Stimulated activated CD4-positive, alpha-beta T cell treated with anti-CD3 and anti-CD28 coated beads, TNF-alpha, amount 100 ng/mL, for 4 hours (primary cell): Measurements from ENCODE around the gene TES.
"Not testable (repeated sequence)": the region's sequence is repeated elsewhere in the genome, so short reads cannot be mapped to it uniquely, and the experiment has no call there.

Experiments used
- DNase-seq, 3 experiments: peaks; one replicate each; pipeline ENCODE4 v3.0.0-alpha.2; 2020; ENCODE audit warnings: low read depth in 3 of 3

The TES gene

DNA sequence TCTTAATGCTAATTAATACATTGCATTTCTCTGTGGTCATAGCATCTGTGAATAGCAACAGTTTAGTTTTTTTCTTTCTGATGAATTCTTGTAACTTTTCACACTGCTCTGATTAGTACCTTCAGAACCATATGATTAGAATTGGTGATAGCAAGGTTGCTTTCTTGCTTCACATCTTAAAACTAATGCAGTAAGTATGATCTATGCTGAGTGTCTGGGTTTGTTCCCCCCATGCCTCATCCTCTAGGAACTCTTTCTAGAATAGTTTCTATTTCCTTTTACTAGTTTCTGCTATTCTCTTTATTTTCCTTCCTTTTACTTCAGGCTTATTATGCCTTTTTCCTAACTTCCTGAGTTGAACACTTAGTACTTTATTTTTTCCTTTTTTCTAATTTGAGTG lies 32.4 kb downstream of the TES start:
- no peak for DNase-seq

- not testable (repeated sequence) for DNase-seq
Observed at GRCh38 chr7:116244803-116245202, 34.5 kb downstream of the TES start.

- DNase-seq = no peak
Observed at GRCh38 chr7:116246357-116246756, 36.0 kb downstream of the TES start.

GRCh38 chr7:116249969-116250553 lies 39.7 kb downstream of the TES start:
- no peak for DNase-seq

- DNase-seq = no peak
Observed at GRCh38 chr7:116251675-116252074, 41.3 kb downstream of the TES start.

GRCh38 chr7:116252249-116252648 lies 41.9 kb downstream of the TES start:
- DNase-seq = no peak

DNA sequence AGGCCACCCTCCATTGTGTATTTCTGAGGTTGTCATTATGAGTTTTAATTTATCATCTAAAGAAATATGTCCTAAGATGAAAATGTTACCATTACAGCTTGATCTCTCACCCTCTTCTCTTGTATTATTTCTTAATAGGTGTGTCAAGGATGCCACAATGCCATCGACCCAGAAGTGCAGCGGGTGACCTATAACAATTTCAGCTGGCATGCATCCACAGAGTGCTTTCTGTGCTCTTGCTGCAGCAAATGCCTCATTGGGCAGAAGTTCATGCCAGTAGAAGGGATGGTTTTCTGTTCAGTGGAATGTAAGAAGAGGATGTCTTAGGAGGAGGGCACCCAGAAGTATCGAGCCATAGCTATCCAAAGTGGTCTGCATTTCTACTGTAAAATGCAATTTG lies 46.8 kb downstream of the TES start:
- no peak for DNase-seq

DNA sequence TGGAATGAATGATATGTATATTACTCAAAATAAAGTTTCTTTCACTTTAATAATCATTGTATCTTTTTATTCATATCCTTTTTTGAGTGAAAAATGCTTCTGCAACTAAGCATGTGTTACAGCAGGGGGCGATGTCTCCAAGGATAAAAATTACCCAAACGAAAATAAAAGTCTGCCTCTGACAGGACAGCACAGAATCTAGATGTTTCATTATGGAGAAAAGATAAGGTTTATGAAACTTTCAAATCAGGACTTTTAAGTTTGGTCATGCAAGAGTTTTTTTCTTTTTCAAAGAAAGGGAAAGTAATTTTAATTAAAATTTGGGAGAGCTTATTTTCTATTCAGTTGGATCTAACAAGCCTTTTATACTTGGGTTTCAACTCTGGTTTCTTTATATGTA lies 48.4 kb downstream of the TES start:
- DNase-seq = peak in 1 of 3 experiments; percentile 18

GRCh38 chr7:116259156-116259870 lies 49.0 kb downstream of the TES start:
- DNase-seq = no peak

DNA sequence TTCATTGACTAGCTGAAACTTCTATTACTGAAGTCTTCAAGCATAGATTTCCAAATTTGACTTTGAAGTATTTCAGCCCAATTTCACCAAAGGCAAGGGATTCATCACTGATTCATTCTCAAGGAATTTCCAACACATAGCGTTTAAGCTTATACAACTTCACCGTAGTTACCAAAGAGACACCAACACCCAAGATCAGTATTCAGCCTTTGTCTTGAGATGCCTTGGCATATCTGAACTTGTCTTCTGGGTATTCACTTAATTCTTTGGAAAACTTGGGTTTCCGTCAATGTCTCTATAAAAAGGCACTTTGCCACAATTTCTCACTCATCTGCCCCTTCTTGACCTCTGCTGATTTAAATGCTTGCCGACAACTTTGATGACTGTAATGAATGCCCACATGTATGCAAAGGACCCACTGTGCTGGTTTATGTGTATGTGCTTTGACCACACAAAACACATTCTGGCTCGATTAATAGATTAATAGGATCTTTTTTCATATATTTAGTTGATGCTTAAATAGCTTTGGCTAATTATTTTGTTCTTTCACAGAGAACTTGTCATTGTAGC lies 49.6 kb downstream of the TES start:
- DNase-seq = no peak

GRCh38 chr7:116261904-116262303 lies 51.6 kb downstream of the TES start:
- no peak for DNase-seq

- no peak for DNase-seq
Observed at GRCh38 chr7:116265881-116266280, 55.5 kb downstream of the TES start.

- DNase-seq = no peak
Observed at GRCh38 chr7:116269466-116269865, 59.1 kb downstream of the TES start.

GRCh38 chr7:116271161-116271913 lies 61.0 kb downstream of the TES start:
- no peak for DNase-seq

DNA sequence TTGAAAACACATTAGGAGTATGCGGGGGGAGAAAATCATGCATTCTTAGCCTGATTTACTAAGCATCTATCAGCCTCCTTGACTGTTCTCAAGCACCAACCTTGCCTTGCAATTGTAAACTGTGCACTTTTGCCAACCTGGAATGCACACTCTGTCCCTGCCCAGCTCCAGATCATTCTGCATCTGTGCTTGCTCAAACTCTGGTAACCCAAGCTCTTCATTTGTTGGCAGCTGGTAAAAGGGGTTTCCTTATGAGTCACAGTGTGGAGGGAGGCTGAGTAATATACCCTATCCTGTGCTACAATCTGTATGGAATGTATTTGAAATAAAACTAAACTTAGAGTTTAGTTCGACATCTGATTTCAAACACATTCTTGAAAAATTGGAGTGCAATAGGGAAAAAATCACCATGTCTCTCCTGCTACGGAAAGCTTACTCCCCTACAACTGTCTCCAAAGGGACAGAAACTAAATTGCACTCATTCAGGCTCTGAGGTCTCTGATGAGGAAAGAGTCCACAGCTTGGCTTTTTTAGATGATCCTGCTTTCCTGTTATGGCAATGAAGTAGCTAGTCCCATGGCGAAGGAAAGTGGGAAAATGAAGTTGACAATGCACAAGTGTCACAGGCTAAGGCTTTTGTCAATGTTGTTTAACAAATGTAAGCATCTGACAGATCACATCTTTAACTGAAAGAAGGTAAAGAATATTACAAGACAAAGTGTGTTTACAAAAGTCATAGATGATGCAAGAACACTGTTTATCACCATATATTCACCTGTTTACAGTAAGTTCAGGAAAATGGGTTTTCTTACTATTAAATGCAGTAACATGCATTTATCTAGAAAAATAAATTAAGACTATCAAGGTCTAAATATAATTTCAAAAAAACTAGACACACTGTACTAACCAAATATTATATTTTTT lies 61.9 kb downstream of the TES start:
- no peak for DNase-seq

DNA sequence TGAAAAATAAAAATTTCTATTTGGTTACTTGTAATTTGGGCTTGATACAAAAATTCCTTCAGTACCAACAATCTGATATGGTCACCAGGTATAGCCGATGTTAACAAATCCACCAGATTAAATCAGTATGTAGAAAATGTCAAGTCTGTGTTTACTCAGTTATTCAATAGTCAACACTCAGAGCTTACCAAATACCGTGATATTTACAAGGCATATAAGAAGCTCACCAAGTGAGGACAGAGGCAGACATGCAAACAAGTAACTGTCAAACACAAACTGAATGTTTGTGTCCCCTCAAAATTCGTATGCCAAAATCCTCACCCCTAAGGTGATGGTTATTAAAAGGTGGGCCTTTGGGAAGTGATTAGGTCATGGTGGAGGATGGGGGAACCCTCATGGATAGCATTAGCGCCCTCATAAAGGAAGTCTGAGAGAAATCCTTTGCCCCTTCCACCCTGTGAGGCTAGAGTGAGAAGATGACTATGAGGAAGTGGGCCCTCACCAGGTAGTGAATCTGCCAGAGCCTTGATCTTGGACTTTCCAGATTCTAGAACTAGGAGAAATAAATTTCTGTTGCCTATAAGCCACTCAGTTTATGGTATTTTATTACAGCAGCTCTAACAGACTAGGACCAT lies 63.1 kb downstream of the TES start:
- DNase-seq = no peak

GRCh38 chr7:116273918-116274301 lies 63.6 kb downstream of the TES start:
- DNase-seq = no peak

- DNase-seq = no peak
Observed at GRCh38 chr7:116277070-116277469, 66.7 kb downstream of the TES start.

DNA sequence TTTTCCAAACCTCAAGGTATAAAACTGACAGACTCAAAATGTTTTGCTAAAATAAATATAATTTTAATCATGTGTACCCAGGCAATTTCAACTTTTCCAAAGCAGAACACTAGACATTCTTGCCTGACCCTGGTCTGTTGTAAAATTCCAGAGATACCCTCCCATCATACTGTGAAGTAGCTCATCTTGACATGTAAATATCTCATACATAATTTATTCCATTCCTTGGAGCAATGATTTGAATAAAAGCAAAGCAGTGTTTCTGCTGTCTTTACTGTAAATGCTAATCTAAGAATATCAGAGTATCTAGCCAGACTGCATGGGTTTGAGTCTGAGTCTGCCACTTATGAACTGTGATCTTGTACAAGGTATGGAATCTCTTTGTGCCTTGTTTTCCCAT lies 68.9 kb downstream of the TES start:
- DNase-seq = no peak

GRCh38 chr7:116280803-116281202 lies 70.5 kb downstream of the TES start:
- no peak for DNase-seq

DNA sequence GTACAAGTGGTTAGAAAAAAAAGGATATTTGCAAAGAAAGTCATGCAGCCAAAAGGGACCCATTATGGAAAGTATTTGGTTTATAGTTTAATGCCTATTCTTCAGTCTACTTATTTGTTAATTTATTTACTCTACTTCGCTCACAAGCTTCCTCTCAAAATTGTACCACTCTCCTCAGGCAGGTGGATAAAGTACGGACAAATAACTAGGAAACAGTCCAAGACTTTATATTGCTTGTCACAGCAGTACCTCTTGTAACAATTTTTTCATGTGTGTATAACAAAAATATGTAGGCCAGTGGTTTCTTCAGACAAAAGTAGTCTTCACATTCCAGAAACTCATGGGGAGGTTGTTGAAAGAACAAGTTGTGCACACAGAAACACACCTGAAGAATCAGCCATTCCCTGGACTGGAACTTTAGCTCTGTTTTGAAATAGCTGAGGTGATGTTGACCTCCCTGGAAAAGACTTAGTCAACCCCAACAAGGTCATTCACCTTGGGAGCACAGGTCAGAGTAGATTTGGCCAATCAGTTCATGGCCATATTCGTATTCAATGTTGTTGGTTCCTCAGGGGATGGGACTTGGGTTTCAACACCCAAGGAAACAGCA lies 73.4 kb downstream of the TES start:
- DNase-seq = no peak
